GM12891 (cell line): Measurements from ENCODE around the gene SPAG8.

ENCODE experiments used
- DNase-seq: peaks from one replicate; pipeline ENCODE4 v3.0.0; 2011; ENCODE audit warnings: low spot score; ENCODE audit not compliant: insufficient read length
- FAIRE-seq: peaks from 2 replicates; lab custom pipeline; 2011; peaks lifted over from hg19 to GRCh38; lab: Jason Lieb, UNC
- PAX5 ChIP-seq: IDR thresholded peaks from 2 replicates; pipeline ENCODE4 v1.6.1; 2011; ENCODE audit warnings: low read length, moderate library complexity, mild to moderate bottlenecking; ENCODE audit not compliant: insufficient read depth, severe bottlenecking
- POLR2A ChIP-seq: IDR thresholded peaks from 2 replicates; pipeline ENCODE4 v1.6.1; 2011; ENCODE audit warnings: low read depth, low read length, control low read depth
- POLR2AphosphoS5 ChIP-seq: IDR thresholded peaks from 2 replicates; pipeline ENCODE4 v1.6.1; 2011; ENCODE audit warnings: low read depth, low read length, control low read depth
- POU2F2 ChIP-seq: IDR thresholded peaks from 2 replicates; pipeline ENCODE4 v1.6.1; 2011; ENCODE audit warnings: low read depth, mild to moderate bottlenecking, control low read depth, low read length, moderate library complexity
- SPI1 ChIP-seq: IDR thresholded peaks from 2 replicates; pipeline ENCODE4 v1.6.1; 2011; ENCODE audit warnings: low read depth, low read length, control low read depth
- TAF1 ChIP-seq: IDR thresholded peaks from 2 replicates; pipeline ENCODE4 v1.6.1; 2011; ENCODE audit warnings: low read depth, low read length, control low read depth

The SPAG8 gene

GRCh38 chr9:35789541-35789940 is 22.5 kb downstream of the SPAG8 start:
- no peak for FAIRE-seq
- no peak for DNase-seq
- TF ChIP-seq POU2F2 (no peak), POLR2AphosphoS5 (no peak), TAF1 (no peak), PAX5 (no peak), POLR2A (no peak), SPI1 (no peak)

- FAIRE-seq (no peak), DNase-seq (no peak)
- TF ChIP-seq PAX5: no peak
- no peak for TF ChIP-seq POU2F2
Measured at GRCh38 chr9:35783418-35783817, 28.6 kb downstream of the SPAG8 start.

GRCh38 chr9:35781066-35781465 is 31.0 kb downstream of the SPAG8 start:
- DNase-seq: no peak
- FAIRE-seq: no peak
- TF ChIP-seq POLR2AphosphoS5 (no peak), SPI1 (no peak), POLR2A (no peak), PAX5 (no peak), POU2F2 (no peak)

GRCh38 chr9:35778496-35778895 is 33.6 kb downstream of the SPAG8 start:
- no peak for FAIRE-seq
- no peak for DNase-seq
- no peak for TF ChIP-seq POU2F2

- TF ChIP-seq POLR2A: no peak
- TF ChIP-seq SPI1: no peak
- no peak for TF ChIP-seq POU2F2
- peak; percentile 62 for TF ChIP-seq PAX5
- no peak for TF ChIP-seq POLR2AphosphoS5
- TF ChIP-seq TAF1: no peak
- DNase-seq (no peak), FAIRE-seq (no peak)
Measured at GRCh38 chr9:35776018-35776417, 36.0 kb downstream of the SPAG8 start.

- DNase-seq: no peak
- FAIRE-seq: no peak
Measured at GRCh38 chr9:35774907-35775635, 37.0 kb downstream of the SPAG8 start.

GRCh38 chr9:35771943-35772342 is 40.1 kb downstream of the SPAG8 start:
- TF ChIP-seq SPI1 (no peak), POLR2A (no peak), TAF1 (no peak), PAX5 (no peak), POU2F2 (no peak), POLR2AphosphoS5 (no peak)
- DNase-seq (no peak), FAIRE-seq (no peak)

More at GRCh38 chr9:35774907-35775635, 37.0 kb downstream of the SPAG8 start:
- TF ChIP-seq POU2F2 (no peak), SPI1 (no peak), PAX5 (no peak), POLR2A (no peak), POLR2AphosphoS5 (no peak), TAF1 (no peak)

- DNase-seq (no peak), FAIRE-seq (no peak)
- no peak for TF ChIP-seq TAF1
- no peak for TF ChIP-seq POLR2A
- no peak for TF ChIP-seq POLR2AphosphoS5
- TF ChIP-seq SPI1: no peak
- no peak for TF ChIP-seq PAX5
Measured at GRCh38 chr9:35771534-35771933, 40.5 kb downstream of the SPAG8 start.

GRCh38 chr9:35771075-35771433 is 41.0 kb downstream of the SPAG8 start:
- no peak for FAIRE-seq
- TF ChIP-seq POU2F2: no peak
- no peak for DNase-seq

- no peak for FAIRE-seq
- DNase-seq: no peak
- TF ChIP-seq PAX5: no peak
- TF ChIP-seq POLR2A: no peak
- no peak for TF ChIP-seq POLR2AphosphoS5
- TF ChIP-seq SPI1: no peak
- no peak for TF ChIP-seq POU2F2
- TF ChIP-seq TAF1: no peak
Measured at GRCh38 chr9:35769763-35770162, 42.3 kb downstream of the SPAG8 start.

GRCh38 chr9:35767458-35767857 is 44.6 kb downstream of the SPAG8 start:
- FAIRE-seq (no peak), DNase-seq (no peak)
- TF ChIP-seq POLR2AphosphoS5: no peak
- TF ChIP-seq TAF1: no peak
- no peak for TF ChIP-seq SPI1
- TF ChIP-seq POLR2A: no peak
- TF ChIP-seq PAX5: no peak
- TF ChIP-seq POU2F2: no peak
